Stimulated activated CD4-positive, alpha-beta T cell treated with anti-CD3 and anti-CD28 coated beads, Interleukin-4, amount 100 ng/mL, for 1 hour (primary cell): ENCODE measurements around the gene RMND5B.
"Not testable (repeated sequence)": the region's sequence is repeated elsewhere in the genome, so short reads cannot be mapped to it uniquely, and the experiment has no call there.

Source experiments
- DNase-seq: peaks from one replicate; pipeline ENCODE4 v3.0.0-alpha.2; 2020

The RMND5B gene, protein sequence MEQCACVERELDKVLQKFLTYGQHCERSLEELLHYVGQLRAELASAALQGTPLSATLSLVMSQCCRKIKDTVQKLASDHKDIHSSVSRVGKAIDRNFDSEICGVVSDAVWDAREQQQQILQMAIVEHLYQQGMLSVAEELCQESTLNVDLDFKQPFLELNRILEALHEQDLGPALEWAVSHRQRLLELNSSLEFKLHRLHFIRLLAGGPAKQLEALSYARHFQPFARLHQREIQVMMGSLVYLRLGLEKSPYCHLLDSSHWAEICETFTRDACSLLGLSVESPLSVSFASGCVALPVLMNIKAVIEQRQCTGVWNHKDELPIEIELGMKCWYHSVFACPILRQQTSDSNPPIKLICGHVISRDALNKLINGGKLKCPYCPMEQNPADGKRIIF

DNA sequence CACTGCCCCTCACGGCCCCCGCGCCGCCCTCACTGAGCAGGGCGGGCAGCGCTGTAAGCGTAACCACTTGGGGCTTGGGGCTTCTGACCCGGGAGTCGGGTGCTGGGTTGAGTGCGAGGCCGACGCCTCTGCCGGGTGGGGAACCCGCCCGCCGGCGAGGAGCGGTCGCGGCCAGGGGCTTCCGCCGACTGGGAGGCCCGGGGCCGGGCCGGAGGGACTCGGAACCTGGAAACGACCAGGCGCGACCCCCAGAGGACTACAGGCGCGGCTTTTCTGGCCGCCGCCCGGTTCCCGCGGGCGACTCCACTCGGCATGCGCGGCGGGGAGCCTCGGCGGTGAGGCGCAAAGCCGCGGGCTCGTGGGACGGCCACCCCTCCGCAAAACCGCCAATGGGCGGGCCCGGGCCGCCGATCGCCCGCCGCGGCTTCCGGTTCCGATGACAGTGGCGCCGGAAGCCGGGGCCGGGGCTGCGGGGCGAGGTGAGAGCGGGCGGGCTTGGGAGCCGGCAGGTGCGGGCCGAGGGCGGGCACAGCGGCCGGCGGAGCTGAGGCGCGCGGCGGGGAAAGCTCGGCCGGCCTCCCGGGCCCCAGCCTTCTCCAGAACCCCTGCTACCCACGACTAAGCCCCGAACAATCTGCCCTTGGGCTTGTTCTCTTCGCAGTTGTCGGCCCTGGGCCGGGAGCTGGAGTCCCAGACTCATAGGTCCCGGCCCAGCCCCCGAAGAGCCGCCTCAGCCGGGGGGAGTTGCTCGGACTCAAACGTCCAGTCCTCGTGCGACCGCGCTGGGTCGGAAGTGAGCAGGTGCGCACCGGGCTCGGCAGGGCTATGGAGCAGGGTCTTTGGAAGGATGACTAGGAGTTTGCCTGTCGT, at the start of gene RMND5B:
TSS of gene RMND5B (plus strand) at position 439 of the 870 bp plus-strand sequence. CDS start 7,106 bp downstream, outside the sequence.
- DNase-seq: peak; percentile 85

DNA sequence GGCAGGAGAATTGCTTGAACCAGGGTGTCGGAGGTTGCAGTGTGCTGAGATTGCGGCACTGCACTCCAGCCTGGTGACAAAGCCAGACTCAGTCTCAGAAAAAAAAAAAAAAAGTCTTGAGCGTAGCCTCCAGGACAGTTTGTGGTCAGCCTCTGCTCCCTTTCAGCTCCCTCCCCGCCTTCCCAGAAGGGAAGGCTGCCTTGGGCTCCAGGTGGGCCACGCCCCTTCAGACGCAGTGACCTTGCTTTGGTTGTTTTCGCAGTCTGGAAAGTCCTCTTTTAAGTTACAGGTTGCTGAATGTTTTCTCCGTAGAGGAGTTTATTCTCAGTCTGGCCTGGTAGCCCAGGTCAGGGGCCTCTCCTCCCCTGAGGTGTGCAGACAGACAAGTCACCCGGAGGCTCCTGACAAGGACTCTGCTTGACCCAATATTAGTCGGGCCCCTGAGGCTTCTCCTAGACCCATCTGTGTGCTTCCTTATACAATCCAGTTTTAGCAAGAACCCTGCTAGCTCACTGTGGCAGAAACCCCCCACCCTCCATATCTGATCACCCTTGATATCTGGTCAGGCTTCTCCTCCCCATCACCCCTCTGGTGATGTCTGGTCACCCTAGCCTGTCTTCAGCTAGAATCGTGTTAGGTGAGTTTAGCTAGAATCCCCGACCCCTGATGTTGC, 49.1 kb upstream of the RMND5B start:
- no peak for DNase-seq

DNA sequence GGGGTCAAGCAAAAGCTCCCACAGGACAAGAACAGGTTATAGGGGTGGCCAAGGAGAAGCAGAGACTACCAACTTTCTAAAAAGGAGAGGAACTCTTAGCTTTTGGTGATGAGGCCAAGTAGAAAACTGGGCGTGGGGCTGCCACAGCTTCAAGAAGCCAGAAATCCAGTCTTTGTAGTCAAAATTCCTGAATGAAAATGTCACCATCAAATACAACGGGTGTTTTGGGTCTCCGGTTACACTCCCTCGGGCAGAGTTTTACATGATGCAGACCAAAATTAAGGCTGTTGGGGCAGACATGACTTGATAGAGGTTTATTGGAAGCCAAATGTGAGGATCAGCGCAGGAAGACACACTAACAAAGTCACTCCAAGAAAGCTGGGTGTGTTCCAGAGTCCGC, 46.9 kb upstream of the RMND5B start:
- DNase-seq: no peak

DNA sequence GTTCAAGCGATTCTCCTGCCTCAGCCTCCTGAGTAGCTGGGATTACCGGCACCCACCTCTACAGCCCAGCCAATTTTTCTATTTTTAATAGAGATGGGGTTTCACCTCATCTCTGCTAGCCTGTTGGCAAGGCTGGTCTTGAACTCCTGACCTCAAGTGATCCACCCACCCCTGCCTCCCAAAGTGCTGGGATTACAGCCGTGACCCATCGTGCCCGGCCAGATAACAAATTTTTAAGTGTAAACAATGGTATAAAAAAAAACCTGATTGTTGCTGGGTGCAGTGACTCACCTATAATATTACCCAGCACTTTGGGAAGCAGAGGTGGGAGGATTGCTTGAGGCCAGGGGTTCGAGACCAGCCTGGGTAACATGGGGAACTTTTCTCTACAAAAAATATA, 45.5 kb upstream of the RMND5B start:
- no peak for DNase-seq

DNA sequence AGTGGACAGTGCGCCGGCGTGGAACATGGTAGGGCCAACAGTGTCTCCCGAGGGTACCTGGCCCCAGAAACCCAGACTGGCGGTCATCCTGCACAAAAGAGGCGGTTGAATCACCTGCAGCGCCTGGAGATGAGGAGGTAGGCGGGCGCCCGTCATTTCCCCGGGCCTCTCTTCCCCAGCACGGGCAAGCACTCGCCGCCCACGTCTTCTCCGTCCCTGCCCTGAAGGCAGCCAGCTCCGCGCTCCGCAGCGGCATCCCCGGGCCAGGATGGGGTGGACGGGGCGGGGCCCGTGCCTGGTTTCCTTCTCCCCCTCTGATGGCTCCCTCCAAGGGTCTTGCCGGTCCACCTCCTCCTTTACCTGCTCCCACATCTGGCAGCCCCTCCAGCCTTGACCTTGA, 44.5 kb upstream of the RMND5B start:
- no peak for DNase-seq

DNA sequence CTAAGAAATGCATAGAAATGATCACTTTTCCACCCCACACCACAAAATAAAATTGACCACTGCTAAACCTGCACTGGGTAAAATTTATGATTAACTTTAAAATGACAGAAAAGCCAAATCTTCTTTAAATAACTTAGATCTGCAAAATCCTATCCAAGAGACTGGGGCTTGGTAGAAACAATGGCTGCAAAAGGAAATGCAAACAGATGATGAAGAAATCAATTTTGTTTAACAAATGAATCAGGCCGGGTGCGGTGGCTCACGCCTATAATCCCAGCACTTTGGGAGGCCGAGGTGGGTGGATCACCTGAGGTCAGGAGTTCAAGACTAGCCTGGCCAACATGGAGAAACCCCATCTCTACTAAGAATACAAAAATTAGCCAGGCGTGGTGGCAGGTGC, 43.6 kb upstream of the RMND5B start:
- not testable (repeated sequence) for DNase-seq

DNA sequence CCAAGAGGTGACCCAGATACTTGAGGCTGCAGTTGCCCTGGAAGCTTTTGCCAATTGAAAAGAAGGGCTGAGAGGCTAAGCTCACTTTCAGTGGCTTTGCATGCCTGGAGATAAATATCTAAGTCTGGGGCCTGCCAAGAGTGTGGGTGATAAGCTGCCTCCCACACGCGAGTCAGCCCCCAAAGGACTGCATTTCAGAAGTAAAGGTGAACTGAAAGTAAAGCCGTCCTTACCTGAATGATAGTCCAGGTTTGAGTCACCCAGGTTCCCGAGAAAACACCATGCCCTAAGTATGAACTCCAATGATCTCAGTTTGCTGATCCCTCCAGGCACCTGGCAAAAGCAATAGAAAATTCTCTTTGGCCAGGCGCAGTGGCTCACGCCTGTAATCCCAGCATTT, 40.0 kb upstream of the RMND5B start:
- DNase-seq: no peak

DNA sequence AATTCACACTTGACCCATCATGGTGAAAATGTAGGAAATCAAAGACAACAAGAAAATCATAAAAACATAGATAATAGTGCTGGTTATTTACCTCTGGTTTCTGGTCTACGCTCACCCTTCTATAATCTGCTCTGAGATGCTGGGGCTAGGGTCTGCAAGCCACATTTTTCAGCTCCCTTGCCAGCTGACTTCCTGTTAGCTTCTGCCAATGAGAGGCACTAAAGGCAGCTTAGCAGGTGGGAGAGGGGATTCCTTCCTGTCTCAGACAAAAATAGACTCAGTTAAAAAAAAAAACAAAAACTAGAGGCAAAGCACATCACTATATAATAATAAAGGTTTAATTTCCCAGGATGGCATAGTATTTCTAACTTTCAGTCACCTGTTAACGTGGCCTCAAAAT, 37.7 kb upstream of the RMND5B start:
- no peak for DNase-seq

DNA sequence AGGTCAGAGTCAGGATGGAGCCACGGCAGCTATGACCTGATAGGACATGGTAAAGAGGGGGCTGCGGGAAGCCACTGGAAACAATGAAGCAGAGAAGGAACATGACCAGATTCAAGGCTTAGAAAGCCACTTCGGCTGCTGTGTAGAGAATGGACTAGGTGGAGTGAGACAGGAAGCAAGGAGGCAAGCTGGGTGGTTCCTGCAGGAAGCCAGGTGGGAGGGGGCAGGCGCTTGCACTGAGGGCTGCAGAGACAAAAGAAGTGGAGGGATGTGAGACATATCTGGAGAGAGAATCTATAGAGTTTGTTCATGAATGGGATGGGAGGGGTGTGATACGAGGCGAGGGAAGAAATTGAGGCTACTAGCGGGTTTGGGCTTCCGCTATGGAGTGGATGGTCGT, 36.5 kb upstream of the RMND5B start:
- DNase-seq: no peak

DNA sequence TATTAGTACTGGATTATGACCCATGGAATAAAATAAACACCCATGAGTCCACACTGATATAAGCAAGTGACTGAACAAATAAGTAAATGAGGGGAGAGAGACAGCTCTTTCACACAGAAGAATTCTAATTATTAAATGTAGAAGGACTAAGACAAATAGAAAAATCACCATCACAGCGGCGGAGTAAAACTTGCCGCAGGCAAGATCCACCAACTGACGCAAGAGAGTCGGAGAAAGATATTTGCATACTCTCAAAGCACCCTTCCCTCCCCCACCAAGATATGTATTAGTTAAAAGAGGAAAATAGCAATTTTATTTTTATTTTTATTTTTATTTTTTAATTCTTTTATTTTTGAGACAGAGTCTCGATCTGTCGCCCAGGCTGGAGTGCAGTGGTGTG, 32.1 kb upstream of the RMND5B start:
- no peak for DNase-seq

DNA sequence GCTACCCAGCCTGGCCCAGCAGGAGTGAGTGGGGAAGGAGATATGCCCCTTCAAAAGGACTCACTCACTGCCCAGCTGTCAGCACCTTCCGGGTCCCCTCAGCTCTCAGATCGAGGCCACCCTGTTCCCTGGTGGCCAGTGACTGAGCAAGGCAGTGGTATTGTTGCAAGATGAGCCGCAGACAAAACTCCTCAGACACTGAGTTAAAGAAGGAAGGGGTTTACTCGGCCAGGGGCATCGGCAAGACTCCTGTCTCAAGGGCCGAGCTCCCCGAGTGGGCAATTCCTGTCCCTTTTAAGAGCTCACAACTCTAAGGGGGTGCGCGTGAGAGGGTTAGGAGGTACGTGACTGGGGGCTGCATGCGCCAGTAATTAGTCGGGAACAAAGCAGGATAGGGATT, 27.2 kb upstream of the RMND5B start:
- no peak for DNase-seq

DNA sequence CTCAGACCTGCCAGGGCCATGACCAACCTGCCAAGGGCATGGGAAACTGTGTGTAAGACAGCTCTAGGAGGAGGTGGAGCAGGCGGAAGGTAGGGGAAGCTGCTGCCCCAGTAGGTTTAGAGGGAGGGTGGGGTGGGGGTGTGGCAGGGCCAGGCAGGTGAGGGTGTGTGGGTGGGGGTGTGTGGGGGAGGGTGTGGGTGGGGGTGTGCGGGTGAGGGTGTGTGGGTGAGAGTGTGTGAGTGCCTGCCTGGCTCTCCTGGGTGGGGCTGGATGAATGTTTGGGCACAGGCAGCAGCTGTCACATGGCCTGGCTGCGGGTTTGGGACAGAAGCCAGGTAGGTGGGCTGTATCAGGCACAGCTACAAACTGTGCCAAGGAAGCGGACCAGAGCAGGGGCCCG, 26.3 kb upstream of the RMND5B start:
- DNase-seq: no peak

DNA sequence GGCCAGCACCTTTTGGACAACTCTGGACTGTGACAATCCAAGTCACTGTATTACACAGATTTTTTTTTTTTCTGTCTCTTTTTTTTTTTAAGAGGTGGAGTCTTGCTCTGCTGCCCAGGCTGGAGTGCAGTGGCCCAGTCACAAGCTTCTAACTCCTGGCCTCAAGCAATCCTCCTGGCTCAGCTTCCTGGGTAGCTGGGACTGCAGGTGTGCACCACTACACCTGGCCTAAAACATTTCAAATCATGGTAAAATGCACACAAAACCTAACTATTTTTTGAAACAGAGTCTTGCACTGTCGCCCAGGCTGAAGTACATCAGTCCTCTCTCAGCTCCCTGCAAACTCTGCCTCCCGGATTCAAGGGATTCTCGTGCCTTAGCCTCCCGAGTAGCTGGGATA, 24.7 kb upstream of the RMND5B start:
- no peak for DNase-seq

DNA sequence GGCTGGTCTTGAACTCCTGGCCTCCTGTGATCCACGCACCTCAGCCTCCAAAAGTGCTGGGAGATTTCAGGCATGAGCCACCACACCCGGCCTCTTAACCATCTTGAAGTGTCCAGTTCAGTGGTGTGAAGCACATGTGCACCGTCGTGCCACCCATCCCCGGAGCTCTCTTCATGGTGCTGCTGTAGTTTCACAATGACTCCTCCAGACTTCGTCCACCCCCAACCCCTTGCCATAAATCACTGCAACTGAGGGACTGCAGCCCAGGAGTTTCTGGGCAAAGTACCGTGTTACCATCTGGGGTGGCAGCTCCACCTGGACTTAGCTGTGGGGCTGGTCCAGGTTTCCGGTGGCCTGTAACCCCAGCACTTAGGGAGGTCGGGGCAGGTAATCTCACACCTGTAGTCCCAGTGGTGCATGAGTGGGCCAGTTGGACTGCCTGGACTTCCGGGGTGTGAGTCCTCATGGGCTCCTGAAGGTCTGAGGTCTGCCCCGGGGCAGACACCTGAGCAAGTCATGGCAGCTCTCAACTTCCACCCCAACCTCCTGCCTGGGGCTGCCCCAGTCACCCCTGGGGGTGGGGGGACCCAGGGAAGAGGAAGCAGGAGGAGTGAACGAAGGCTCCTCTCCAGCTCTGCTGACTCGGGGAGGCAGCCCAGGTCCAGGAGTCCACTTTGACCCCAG, 24.1 kb upstream of the RMND5B start:
- DNase-seq: no peak

DNA sequence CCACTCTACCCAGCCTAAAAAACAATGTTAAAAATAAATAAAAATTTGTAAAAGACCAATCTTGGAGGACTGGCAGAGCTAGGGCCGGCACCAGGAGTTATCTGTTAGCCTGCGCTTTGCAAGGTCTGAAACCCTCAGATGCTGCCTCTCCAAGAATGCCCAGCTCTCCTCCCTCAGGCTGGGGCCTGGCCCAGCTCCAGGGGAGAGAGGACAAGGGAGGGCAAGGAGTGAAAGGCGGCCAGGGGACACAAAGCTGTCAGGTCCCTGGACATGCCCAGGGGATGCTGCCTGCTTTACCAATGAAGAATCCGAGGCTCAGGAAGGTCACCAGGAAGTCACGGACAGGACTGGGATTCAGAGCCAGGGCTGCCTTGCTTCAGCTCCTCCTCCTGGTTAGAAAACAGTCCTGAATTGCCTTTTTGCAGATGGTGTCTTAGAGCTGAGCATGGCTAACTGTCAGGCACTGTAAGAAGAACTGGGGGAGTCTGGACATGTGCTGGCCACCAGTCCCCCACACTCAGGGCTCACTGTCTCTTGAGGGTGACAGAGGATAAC, 23.0 kb upstream of the RMND5B start:
- no peak for DNase-seq

DNA sequence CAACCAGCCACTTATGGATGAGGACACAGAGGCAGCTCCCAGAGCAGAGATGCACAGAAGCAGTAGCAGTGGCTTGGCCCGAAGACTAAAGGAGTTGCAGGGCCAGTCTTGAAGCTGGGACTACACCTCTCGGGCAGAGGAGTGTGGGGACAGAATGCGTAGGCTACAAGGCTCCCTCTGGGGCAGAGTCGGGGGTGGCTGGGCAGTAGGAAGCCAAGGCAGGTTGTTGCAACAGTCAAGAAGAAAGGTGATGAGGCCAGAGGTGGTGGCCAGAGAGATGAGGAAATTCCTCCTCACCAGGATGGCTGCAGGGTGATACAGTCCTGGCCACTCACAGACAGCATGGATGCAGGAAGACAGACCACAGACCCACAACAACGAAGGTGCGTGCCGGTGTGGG, 22.4 kb upstream of the RMND5B start:
- DNase-seq: no peak

DNA sequence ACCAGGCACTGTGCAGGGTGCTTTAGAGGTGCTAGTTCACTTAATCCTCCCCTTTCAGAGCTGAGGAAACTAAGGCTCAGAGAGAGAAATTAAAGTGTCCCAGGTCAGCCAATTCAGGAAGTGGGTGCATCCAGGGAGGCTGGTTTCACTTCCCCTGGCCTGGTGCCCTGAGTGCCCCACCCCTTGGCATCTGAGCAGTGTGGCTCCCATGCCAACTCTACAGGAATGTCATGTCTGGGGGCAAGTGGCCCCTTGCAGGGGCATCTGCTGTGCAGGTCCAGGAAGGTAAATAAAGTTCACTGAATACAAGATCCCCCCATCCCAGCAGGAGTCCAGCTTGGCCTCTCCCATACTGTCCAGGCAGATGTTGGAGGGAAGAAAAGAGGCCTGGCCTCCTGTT, 21.8 kb upstream of the RMND5B start:
- no peak for DNase-seq

DNA sequence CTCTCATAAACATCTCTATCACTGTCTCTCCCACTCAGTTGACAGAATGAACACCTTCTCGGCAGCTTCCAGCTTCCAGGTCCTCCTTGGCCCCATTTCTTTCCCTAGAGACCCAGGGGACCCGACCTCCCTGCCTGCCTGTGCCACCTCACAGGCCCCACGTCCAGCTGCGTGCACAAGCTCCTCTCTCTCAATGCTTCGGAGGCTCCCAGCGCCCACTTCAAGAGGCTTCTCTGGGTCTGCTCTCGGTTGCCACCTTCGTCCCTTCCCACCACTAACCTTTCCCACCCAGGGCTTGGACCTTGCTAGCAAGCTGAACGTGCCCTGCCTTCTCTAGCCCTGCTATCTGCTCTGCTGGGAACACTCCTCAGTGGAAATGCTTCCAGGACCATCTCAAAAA, 20.3 kb upstream of the RMND5B start:
- no peak for DNase-seq

DNA sequence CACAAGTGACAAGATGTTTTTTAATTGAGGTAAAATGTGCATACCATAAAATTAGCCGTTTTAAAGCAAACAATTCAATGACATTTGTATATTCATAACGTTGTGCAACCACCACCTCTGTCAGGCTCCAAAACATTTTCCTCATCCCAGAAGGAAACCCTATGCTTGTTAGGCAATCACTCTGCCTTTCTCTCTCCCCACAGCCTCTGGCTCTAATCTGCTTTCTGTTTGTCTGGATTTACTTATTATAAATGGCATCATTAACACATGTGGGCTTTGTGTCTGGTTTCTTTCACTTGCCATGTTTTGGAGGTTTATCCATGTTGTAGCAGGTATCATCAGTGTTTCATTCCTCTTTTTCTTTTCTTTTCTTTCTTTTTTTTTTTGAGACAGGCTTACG, 18.9 kb upstream of the RMND5B start:
- DNase-seq: no peak

DNA sequence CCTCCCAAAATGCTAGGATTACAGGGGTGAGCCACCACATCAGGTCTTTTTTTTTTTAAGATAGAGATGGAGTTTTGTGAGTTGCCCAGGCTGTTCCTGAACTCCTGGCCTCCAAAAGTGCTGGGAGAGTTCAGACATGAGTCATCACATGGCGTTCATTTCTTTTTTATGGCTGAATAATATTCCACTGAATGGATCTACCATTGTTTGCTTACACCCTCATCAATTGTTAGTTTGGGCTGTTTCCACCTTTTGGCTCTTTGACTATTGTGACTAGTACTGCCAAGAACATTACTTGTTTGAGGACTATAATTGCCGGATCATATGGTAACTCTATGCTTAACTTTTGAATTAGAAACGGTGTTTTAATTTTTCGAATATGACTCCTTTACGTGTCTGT, 18.3 kb upstream of the RMND5B start:
- no peak for DNase-seq

DNA sequence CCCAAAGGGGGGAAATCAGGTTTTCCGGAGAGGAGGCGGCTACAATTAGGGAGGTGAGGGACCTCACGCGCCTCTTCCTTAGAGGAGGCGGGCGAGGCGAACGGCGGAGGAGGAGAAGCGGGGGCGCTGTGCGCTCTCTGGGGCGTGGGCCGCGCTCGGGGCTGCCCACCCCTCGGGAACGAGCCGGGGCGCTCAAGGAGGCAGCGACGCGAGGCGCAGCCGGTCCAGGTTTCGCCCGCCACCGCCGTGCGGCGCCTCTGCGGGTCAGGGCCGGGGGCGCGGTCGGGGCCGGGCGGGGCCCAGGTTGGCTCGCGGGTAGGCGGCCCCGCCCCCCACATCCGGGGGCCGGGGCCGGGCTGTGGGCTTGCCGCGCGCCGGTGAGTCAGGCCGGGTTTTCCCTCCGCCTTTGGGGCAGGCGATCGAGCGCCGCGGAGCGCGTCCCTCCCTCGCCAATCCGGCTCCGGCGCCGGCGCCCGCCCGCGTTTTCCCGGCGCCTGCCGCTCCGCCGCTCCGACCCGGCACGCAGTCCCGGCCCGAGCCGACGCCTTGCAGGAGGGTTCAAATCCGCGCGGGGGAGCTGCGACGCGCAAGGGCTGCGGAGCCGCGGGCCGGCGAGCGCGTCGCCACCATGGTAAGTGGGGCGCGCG, 17.6 kb upstream of the RMND5B start, which contains the start of gene N4BP3:
TSS of gene N4BP3 (plus strand) at position 392 of the 647 bp plus-strand sequence. CDS start 6,052 bp downstream, outside the sequence.
- peak; percentile 88 for DNase-seq

DNA sequence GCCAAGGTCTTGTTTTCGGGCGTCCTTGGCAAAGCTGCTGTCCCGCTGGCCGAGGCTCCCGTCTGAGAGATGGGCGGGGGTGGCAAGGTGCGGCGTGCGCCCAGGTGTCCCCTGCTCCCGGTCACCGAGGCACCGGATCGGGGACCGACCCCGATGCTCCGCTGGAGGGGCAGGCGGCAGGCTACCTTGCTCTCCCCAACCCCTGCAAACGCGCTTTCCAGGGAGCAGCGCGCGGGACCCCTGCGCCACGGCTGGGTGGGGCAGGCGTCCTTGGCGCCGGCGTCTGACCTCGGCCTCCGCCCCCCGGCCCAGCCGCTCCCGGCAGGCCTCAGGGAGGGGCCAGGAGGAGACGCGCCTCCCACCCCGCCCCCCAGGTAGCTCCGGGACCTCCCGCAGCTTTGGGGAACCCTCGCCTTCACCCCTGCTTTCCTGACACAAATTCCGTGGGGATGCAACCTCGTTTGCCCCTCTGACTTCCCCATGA, 16.9 kb upstream of the RMND5B start:
- DNase-seq: peak; percentile 39
